ENCODE measurements around the gene SHC2.
"Not testable (repeated sequence)": the region's sequence is repeated elsewhere in the genome, so short reads cannot be mapped to it uniquely, and the experiment has no call there.

SHC2 gene

GRCh38 chr19:444677-445210 lies 16.1 kb downstream of the SHC2 start:
- DNase-seq = no peak

GRCh38 chr19:443005-443404 lies 17.8 kb downstream of the SHC2 start:
- DNase-seq = no peak

- no peak for DNase-seq
Measured at GRCh38 chr19:442085-442484, 18.7 kb downstream of the SHC2 start.

GRCh38 chr19:441213-441836 lies 19.5 kb downstream of the SHC2 start:
- no peak for DNase-seq

- DNase-seq = no peak
Measured at GRCh38 chr19:440391-441212, 20.2 kb downstream of the SHC2 start.

- no peak for DNase-seq
Measured at GRCh38 chr19:439167-439900, 21.5 kb downstream of the SHC2 start.

- no peak for DNase-seq
Measured at GRCh38 chr19:438416-438958, 22.3 kb downstream of the SHC2 start.

- no peak for DNase-seq
Measured at GRCh38 chr19:437041-437440, 23.8 kb downstream of the SHC2 start.

- no peak for DNase-seq
Measured at GRCh38 chr19:436413-436950, 24.4 kb downstream of the SHC2 start.

GRCh38 chr19:435707-436412 lies 25.0 kb downstream of the SHC2 start:
- DNase-seq = no peak

GRCh38 chr19:435056-435706 lies 25.7 kb downstream of the SHC2 start:
- peak; percentile 75 for DNase-seq

- DNase-seq = no peak
Measured at GRCh38 chr19:434152-434960, 26.5 kb downstream of the SHC2 start.

GRCh38 chr19:430701-431100 lies 30.1 kb downstream of the SHC2 start:
- DNase-seq = no peak

GRCh38 chr19:428149-428548 lies 32.7 kb downstream of the SHC2 start:
- no peak for DNase-seq

- peak; percentile 56 for DNase-seq
Measured at GRCh38 chr19:427675-428074, 33.2 kb downstream of the SHC2 start.

- no peak for DNase-seq
Measured at GRCh38 chr19:426725-427445, 33.9 kb downstream of the SHC2 start.

- no peak for DNase-seq
Measured at GRCh38 chr19:425056-425455, 35.8 kb downstream of the SHC2 start.

GRCh38 chr19:424546-424945 lies 36.3 kb downstream of the SHC2 start:
- DNase-seq = no peak

- no peak for DNase-seq
Measured at GRCh38 chr19:423691-424466, 37.0 kb downstream of the SHC2 start.

GRCh38 chr19:422917-423226 lies 38.0 kb downstream of the SHC2 start:
- DNase-seq = not testable (repeated sequence)
